Body of pancreas (tissue), 4 donors: ENCODE data around the gene COX14. TPM values are rescaled to one million over a fixed set of nuclear protein-coding genes. Genes with fewer than 3 reads are reported as not detected.

Source experiments
- ATAC-seq: fragments of 150-250 bp; one replicate; pipeline ENCODE4 v1.9.1; 2016
- DNase-seq, 4 donors: peaks; one replicate each; pipeline ENCODE4 v3.0.0-alpha.2; 2019
- H3K27ac ChIP-seq, 4 donors: fragments of 200-600 bp; sonication (generic); 1 replicate in 3 of 4; 2 replicates in 1 of 4; pipeline versions ENCODE4 v1.5.1 to v1.6.1; 2016 to 2019; ENCODE audit warnings: mild to moderate bottlenecking in 1 of 4, mixed read lengths in 1 of 4, moderate library complexity in 1 of 4
- H3K27me3 ChIP-seq, 2 donors: fragments of 200-600 bp; sonication (generic); one replicate each; pipeline ENCODE4 v1.6.0; 2016; ENCODE audit warnings: mild to moderate bottlenecking in 1 of 2
- H3K36me3 ChIP-seq, 2 donors: fragments of 200-600 bp; sonication (generic); replicated peaks in 1 of 2; 2 replicates each; pipeline ENCODE4 v1.5.1; 2016; ENCODE audit warnings: low read depth in 2 of 2; ENCODE audit not compliant: insufficient read depth in 1 of 2
- H3K4me1 ChIP-seq: fragments of 200-600 bp; sonication (generic); one replicate; pipeline ENCODE4 v1.6.0; 2016
- H3K4me3 ChIP-seq, 2 donors: fragments of 200-600 bp; sonication (generic); 1 replicate in 1 of 2; 2 replicates in 1 of 2; pipeline ENCODE4 v1.5.1; 2016 to 2019
- H3K9me3 ChIP-seq, 3 donors: fragments of 200-600 bp; sonication (generic); 1 replicate in 2 of 3; 2 replicates in 1 of 3; pipeline ENCODE4 v1.5.1; 2016
- POLR2A ChIP-seq, 3 donors: fragments of 450-650 bp; IDR thresholded peaks; one replicate each; pipeline ENCODE4 v1.6.1; 2016; ENCODE audit warnings: antibody characterized with exemption in 3 of 3, mild to moderate bottlenecking in 2 of 3
- WGBS, 2 donors: methylation state at CpG; one replicate each; pipeline ENCODE4 v1.1.5; 2017; 5-methylcytosine and 5-hydroxymethylcytosine counted together
- intact Hi-C: fragments of 100-400 bp; cut with DNase I; formaldehyde crosslinking; loops from one replicate; pipeline ENCODE4 v1.15.1; 2023
- total RNA-seq, 2 donors: library from RNA; depleted of rRNA; stranded (reverse); fragments of >200 nt; gene quantifications; one replicate each; pipeline ENCODE4 v1.1.0, GENCODE V29; 2016
- TF ChIP-seq, protein P1 (sequence below), 7 experiments: fragments of 450-650 bp in 4 of 7; fragments of 200-600 bp in 3 of 7; sonication (generic) in 3 of 7; IDR thresholded peaks; one replicate each; pipeline ENCODE4 v1.5.1; 2016 to 2019; ENCODE audit warnings: antibody characterized with exemption in 7 of 7

Gene COX14
- total RNA-seq, 2 donors from 2014 or later, result 14.5 to 47.8 TPM

DNA sequence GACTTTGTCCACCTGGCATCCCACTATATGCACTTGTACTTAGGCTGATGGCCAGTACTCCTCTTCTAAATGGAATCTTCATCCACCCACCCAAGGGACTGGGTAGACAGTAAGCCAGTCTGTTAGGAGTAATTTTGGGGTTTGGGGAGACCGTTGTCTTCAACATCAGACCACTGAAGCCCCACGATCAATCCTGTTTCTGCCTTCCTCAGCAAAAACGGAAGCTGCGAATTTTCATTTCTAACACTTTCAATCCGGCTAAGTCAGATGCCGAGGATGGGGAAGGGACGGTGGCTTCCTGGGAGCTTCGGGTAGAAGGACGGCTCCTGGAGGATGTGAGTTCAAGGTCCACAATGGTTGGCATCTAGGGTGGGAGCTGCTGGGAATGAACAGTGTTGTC, 24.9 kb upstream of the COX14 start:
- no peak for DNase-seq
- no peaks in the 10 kb centered on the region for H3K27me3 ChIP-seq
- no peak overlapping the region for H3K4me3 ChIP-seq
- WGBS, 2 donors, result 79 to 81% methylated on average over 9 of the region's 9 CpGs
- ATAC-seq, result no peak
- H3K27ac ChIP-seq, result no peak overlapping the region
- intact Hi-C loops, result no loop called here
- no peaks in the 10 kb centered on the region for H3K9me3 ChIP-seq
- H3K4me1 ChIP-seq, result peaks cover 23% of the 10 kb centered on the region
- peaks cover 3 to 21% of the 10 kb centered on the region in 2 donors for H3K36me3 ChIP-seq
- TF ChIP-seq, protein P1, sequence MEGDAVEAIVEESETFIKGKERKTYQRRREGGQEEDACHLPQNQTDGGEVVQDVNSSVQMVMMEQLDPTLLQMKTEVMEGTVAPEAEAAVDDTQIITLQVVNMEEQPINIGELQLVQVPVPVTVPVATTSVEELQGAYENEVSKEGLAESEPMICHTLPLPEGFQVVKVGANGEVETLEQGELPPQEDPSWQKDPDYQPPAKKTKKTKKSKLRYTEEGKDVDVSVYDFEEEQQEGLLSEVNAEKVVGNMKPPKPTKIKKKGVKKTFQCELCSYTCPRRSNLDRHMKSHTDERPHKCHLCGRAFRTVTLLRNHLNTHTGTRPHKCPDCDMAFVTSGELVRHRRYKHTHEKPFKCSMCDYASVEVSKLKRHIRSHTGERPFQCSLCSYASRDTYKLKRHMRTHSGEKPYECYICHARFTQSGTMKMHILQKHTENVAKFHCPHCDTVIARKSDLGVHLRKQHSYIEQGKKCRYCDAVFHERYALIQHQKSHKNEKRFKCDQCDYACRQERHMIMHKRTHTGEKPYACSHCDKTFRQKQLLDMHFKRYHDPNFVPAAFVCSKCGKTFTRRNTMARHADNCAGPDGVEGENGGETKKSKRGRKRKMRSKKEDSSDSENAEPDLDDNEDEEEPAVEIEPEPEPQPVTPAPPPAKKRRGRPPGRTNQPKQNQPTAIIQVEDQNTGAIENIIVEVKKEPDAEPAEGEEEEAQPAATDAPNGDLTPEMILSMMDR (IDR thresholded peaks at IDR 0.05), result no peak
- no peak for TF ChIP-seq POLR2A (IDR thresholded peaks at IDR 0.05)

DNA sequence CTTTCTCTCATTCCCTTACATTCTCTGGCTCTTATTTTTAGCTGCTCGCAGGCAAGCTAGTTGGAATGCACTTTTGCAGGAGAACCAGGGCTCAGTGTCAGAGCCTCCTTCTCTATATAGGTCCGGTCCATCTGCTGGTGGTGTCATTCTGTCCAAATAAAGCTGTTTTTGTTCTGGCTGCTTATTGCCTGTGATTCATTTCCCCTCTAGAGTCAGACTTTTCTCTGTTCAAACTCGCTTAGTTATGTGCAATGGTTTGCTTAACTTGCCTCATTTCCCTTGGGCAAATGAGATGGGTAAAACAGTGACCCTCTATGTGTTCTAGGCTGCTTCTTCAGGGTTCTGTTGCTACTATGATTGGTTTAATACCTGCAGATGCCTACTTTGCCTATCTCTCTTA, 24.0 kb upstream of the COX14 start:
- intact Hi-C loops, result no loop called here
- no peak for DNase-seq
- no peaks in the 10 kb centered on the region for H3K9me3 ChIP-seq
- peaks cover 23% of the 10 kb centered on the region for H3K4me1 ChIP-seq
- TF ChIP-seq POLR2A (IDR thresholded peaks at IDR 0.05), result no peak
- TF ChIP-seq, protein P1 (IDR thresholded peaks at IDR 0.05), result no peak
- no peak overlapping the region for H3K27ac ChIP-seq
- 61 to 82% methylated on average over 3 of the region's 3 CpGs for WGBS, 2 donors
- ATAC-seq, result no peak
- peaks cover 3 to 25% of the 10 kb centered on the region in 2 donors for H3K36me3 ChIP-seq
- no peak overlapping the region for H3K4me3 ChIP-seq
- no peaks in the 10 kb centered on the region for H3K27me3 ChIP-seq

DNA sequence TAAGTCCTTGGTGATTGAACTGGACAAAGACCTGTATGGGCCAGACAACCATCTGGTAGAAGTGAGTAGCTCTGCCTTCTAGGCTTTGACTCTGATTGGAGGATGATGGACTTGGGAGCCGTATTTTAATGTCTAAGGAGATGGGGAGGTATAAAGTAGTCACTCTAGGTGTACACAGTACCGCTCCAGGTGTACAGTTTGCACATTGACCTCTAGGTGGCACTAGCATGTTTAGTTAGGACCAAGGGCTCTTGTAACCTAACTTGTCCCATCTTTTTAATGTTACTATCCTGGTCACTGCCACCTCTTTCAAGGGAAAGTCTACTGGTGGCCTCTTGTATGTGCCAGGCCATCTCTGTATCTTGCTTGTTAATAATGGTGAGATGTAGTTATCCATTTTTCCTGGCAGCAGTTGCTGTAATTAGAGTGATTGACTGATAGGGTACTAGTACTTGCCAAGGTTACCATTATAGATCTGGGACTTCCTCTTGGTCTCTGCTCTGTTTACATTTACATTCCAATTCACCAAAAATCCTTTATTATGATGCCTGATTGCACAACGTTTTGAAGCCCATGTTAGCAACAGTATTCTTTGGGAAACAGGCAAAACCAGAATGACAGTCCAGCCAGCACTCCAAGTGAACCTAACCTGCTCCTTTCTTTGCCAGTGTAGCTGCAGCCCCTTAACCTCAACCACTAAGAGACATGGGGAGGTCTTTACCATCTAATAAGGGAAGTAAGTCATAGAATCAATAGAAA, 23.3 kb upstream of the COX14 start:
- Histone ChIP-seq H3K27me3 (no peaks in the 10 kb centered on the region), H3K4me3 (no peak overlapping the region), H3K9me3 (no peaks in the 10 kb centered on the region), H3K27ac (peak overlapping the region in 1 of 4 donors; percentile 1), H3K4me1 (peaks cover 23% of the 10 kb centered on the region), H3K36me3 (peaks cover 3 to 32% of the 10 kb centered on the region in 2 donors)
- intact Hi-C loops, result no loop called here
- ATAC-seq (peak; percentile 25), DNase-seq (peak; percentile 64 to 79 (median 72))
- WGBS, 2 donors, result 13% methylated on average over 3 of the region's 3 CpGs
- TF ChIP-seq, protein P1 (IDR thresholded peaks at IDR 0.05), result peak; percentile 29 to 78 (median 68)
- no peak for TF ChIP-seq POLR2A (IDR thresholded peaks at IDR 0.05)

DNA sequence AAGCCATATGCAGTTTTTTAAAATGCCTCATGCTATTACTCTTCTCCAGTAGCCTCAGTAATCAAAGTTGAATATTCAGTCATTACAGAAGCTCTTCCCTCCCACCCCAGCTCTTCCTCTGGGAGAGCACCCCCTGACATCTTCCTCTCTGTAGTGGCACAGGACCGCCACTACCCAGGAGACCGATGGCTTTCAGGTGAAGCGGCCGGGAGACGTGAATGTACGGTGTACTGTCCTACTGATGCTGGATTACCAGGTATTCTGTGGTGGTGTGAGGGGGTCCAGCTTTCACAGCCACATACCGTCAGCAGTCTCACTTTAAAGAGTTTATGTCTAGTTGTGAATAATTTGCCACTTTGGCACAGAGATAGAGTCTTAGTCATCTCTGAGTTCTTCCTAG, 22.3 kb upstream of the COX14 start:
- Histone ChIP-seq H3K4me1 (peaks cover 20% of the 10 kb centered on the region), H3K36me3 (peaks cover 3 to 40% of the 10 kb centered on the region in 2 donors), H3K27ac (no peak overlapping the region), H3K4me3 (no peak overlapping the region), H3K27me3 (no peaks in the 10 kb centered on the region), H3K9me3 (no peaks in the 10 kb centered on the region)
- TF ChIP-seq, protein P1 (IDR thresholded peaks at IDR 0.05), result no peak
- no peak for TF ChIP-seq POLR2A (IDR thresholded peaks at IDR 0.05)
- DNase-seq (no peak), ATAC-seq (no peak)
- intact Hi-C loops, result no loop called here
- 86 to 88% methylated on average over 7 of the region's 7 CpGs for WGBS, 2 donors

DNA sequence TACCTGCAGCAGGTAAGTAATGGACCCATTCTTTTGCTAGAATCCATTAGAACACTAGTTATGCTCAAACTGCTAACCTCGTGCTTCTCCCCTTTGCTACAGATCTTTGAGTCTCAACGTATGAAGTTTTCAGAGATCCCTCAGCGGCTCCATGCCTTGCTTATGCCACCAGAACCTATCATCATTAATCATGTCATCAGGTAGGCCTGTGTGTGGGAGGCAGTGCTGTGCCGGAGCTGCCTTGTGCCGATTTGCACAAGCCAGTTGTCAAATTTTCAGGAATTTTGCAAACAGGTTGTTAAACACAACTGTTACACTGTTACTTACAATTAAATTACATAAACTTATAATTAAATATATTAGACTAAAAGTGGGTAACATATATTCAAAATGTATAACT, 21.6 kb upstream of the COX14 start:
- TF ChIP-seq POLR2A (IDR thresholded peaks at IDR 0.05), result no peak
- TF ChIP-seq, protein P1 (IDR thresholded peaks at IDR 0.05), result no peak
- Histone ChIP-seq H3K27me3 (no peaks in the 10 kb centered on the region), H3K27ac (no peak overlapping the region), H3K9me3 (no peaks in the 10 kb centered on the region), H3K36me3 (peaks cover 3 to 47% of the 10 kb centered on the region in 2 donors), H3K4me3 (no peak overlapping the region), H3K4me1 (peaks cover 20% of the 10 kb centered on the region)
- no peak for ATAC-seq
- intact Hi-C loops, result no loop called here
- WGBS, 2 donors, result 73 to 80% methylated on average over 5 of the region's 5 CpGs
- no peak for DNase-seq
